Mesothelial cell of epicardium (in vitro differentiated cells): ENCODE measurements around the gene KRTAP4-16. TPM values are rescaled to one million over a fixed set of nuclear protein-coding genes. Genes with fewer than 3 reads are reported as not detected.
"Not testable (repeated sequence)": the region's sequence is repeated elsewhere in the genome, so short reads cannot be mapped to it uniquely, and the experiment has no call there.

ENCODE experiments used
- DNase-seq, 2 experiments: peaks; one replicate each; pipeline ENCODE4 v3.0.0; 2021; ENCODE audit warnings: low spot score in 2 of 2; ENCODE audit not compliant: unreplicated experiment in 2 of 2
- H3K27ac Mint-ChIP-seq: 2 replicates; pipeline ENCODE4 v1.8.0; 2021; ENCODE audit warnings: mixed read lengths
- H3K27me3 Mint-ChIP-seq: 2 replicates; pipeline ENCODE4 v1.8.0; 2021; ENCODE audit warnings: low read depth, mixed read lengths
- H3K36me3 Mint-ChIP-seq: 2 replicates; pipeline ENCODE4 v1.8.0; 2021; ENCODE audit warnings: mixed read lengths
- H3K4me1 Mint-ChIP-seq: 2 replicates; pipeline ENCODE4 v1.8.0; 2021; ENCODE audit warnings: mixed read lengths
- H3K4me3 Mint-ChIP-seq: 2 replicates; pipeline ENCODE4 v1.8.0; 2021; ENCODE audit warnings: mild to moderate bottlenecking, moderate library complexity, mixed read lengths
- H3K9me3 Mint-ChIP-seq: 2 replicates; pipeline ENCODE4 v1.8.0; 2021; ENCODE audit warnings: mixed read lengths
- CTCF ChIP-seq: fragments of 200-600 bp; sonication (generic); IDR thresholded peaks from one replicate; pipeline ENCODE4 v1.5.0; 2021; ENCODE audit warnings: antibody characterized with exemption; ENCODE audit not compliant: unreplicated experiment
- total RNA-seq: library from RNA; stranded (reverse); gene quantifications from 3 replicates; pipeline ENCODE4 v1.2.1, GENCODE V29; 2021

KRTAP4-16 gene
- total RNA-seq, 1 donor from 2014 or later: not detected

- Mint-ChIP-seq H3K4me3 (no peak overlapping the region), H3K9me3 (no peaks in the 10 kb centered on the region)
- TF ChIP-seq CTCF: no peak
These were observed 30.2 kb downstream of the KRTAP4-16 start for GRCh38 chr17:41071606-41072360.

GRCh38 chr17:41069031-41069430 lies 33.0 kb downstream of the KRTAP4-16 start:
- no peak for DNase-seq
- Mint-ChIP-seq H3K9me3 (no peaks in the 10 kb centered on the region), H3K27ac (no peak overlapping the region), H3K4me1 (no peaks in the 10 kb centered on the region), H3K27me3 (no peaks in the 10 kb centered on the region), H3K36me3 (no peaks in the 10 kb centered on the region), H3K4me3 (no peak overlapping the region)
- no peak for TF ChIP-seq CTCF

More at GRCh38 chr17:41071606-41072360, 30.2 kb downstream of the KRTAP4-16 start:
- DNase-seq: no peak
- Mint-ChIP-seq H3K27me3 (no peaks in the 10 kb centered on the region), H3K27ac (no peak overlapping the region), H3K4me1 (no peaks in the 10 kb centered on the region), H3K36me3 (no peaks in the 10 kb centered on the region)

GRCh38 chr17:41067281-41067680 lies 34.7 kb downstream of the KRTAP4-16 start:
- Mint-ChIP-seq H3K27me3 (no peaks in the 10 kb centered on the region), H3K27ac (no peak overlapping the region), H3K4me1 (no peaks in the 10 kb centered on the region), H3K9me3 (no peaks in the 10 kb centered on the region), H3K36me3 (no peaks in the 10 kb centered on the region), H3K4me3 (no peak overlapping the region)
- no peak for DNase-seq
- no peak for TF ChIP-seq CTCF

- no peak for TF ChIP-seq CTCF
- DNase-seq: no peak
- no peaks in the 10 kb centered on the region for H3K27me3 Mint-ChIP-seq
- peaks cover 10% of the 10 kb centered on the region for H3K4me1 Mint-ChIP-seq
- no peak within 1 kb of the TSS for H3K27ac Mint-ChIP-seq
- H3K4me3 Mint-ChIP-seq: no peak within 1 kb of the TSS
- no peaks in the 10 kb centered on the region for H3K9me3 Mint-ChIP-seq
- H3K36me3 Mint-ChIP-seq: no peaks in the 10 kb centered on the region
These were observed 36.0 kb downstream of the KRTAP4-16 start, which contains the start of gene KRTAP2-4 for GRCh38 chr17:41065829-41066624. TSS of gene KRTAP2-4 (minus strand) at chr17:41065879. CDS start at chr17:41065845, 34 bp downstream.

- H3K4me1 Mint-ChIP-seq: peaks cover 18% of the 10 kb centered on the region
- H3K27me3 Mint-ChIP-seq, H3K36me3 Mint-ChIP-seq, H3K9me3 Mint-ChIP-seq, H3K4me3 Mint-ChIP-seq, DNase-seq, H3K27ac Mint-ChIP-seq: not testable (repeated sequence)
These were observed 36.9 kb downstream of the KRTAP4-16 start for GRCh38 chr17:41065016-41065689.
